CD4-positive, alpha-beta T cell treated with Interleukin-6 at 100 ng/mL for 8 hours (primary cell): ENCODE measurements around the gene RPL31.

Source experiments
- DNase-seq: peaks from one replicate; pipeline ENCODE4 v3.0.0-alpha.2; 2020; ENCODE audit warnings: mixed read lengths, low spot score

RPL31 gene

GRCh38 chr2:100995309-100996075, 6.6 kb upstream of the RPL31 start:
- no peak for DNase-seq

DNA sequence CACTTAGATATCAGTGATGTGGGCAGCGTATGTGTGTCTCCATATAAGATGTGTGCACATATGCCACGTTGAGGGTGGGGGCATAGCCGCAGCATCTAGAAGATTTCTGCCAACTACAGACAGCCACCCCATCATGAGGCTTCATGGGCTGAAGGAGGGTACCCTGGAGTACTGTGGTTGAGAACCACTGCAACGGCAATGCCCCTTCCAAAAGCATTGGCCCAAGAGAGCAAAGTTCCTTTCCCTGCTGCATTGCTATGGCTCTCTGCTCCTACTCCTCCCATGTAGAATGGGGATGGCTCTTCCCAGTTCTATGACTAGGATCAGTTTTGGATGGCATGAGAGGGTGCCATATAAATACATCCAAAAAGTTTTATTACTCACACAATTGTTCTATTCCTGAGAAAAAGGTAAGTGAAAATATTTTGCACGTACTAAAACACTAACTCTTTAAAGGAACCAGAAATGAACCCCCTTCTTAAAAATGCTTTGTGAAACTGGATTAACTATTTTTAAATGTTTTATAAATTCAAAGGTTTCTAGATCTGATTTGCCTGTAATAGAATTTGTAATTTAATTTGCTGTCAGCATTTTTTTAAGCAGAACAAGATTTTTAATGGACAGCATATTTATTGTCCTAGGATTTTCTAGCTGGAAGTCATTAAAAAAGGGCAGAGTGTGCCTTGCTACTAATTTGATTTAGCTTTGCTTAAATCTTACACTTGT, 4.4 kb upstream of the RPL31 start:
- no peak for DNase-seq

- DNase-seq: no peak
Observed at GRCh38 chr2:100998235-100998573, 3.9 kb upstream of the RPL31 start.

DNA sequence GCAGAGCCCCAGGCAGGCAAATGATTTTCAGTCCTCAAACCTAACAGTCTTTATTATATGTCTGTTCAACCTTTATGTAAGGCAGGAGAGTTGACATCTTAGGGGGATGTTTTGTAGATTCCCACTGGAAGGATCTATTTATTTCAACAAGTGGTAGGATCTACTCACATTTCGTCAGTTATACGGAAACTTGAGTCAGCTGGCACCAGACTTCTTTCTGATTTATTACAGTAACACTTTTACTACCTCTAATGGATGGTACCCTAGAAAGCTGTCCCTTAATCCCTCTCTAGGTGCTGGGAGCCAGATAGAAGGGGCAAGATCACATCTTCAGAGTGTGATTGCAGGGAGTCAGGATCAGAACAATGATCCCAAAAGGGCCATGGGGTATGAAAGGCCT, 2.1 kb upstream of the RPL31 start:
- no peak for DNase-seq

DNA sequence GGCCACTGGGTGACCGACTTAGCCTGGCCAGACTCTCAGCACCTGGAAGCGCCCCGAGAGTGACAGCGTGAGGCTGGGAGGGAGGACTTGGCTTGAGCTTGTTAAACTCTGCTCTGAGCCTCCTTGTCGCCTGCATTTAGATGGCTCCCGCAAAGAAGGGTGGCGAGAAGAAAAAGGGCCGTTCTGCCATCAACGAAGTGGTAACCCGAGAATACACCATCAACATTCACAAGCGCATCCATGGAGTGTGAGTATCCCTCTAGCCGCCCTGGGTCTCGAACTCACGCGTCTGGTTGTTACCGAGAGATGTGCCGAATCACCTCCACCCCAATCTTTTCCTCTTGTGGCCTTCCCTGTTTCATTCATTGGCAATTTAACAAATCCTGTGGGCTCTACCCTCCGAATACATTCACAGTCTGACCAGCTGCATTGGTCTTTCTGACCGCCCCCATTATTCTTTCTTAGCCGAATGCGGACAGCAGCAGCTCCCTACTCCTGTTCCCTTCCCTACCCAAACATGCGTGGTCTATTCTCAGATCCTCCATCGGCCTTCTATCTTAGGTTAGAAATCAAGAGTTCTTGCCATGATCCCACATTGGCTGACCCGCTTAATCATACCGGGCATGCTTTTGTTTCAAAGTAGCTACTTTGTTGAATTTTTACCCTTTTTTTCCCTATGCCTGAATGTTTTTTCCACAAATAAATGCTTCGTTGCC, 631 bp downstream of the RPL31 start:
- no peak for DNase-seq

GRCh38 chr2:101003278-101003775, 1.2 kb downstream of the RPL31 start:
- DNase-seq: no peak

DNA sequence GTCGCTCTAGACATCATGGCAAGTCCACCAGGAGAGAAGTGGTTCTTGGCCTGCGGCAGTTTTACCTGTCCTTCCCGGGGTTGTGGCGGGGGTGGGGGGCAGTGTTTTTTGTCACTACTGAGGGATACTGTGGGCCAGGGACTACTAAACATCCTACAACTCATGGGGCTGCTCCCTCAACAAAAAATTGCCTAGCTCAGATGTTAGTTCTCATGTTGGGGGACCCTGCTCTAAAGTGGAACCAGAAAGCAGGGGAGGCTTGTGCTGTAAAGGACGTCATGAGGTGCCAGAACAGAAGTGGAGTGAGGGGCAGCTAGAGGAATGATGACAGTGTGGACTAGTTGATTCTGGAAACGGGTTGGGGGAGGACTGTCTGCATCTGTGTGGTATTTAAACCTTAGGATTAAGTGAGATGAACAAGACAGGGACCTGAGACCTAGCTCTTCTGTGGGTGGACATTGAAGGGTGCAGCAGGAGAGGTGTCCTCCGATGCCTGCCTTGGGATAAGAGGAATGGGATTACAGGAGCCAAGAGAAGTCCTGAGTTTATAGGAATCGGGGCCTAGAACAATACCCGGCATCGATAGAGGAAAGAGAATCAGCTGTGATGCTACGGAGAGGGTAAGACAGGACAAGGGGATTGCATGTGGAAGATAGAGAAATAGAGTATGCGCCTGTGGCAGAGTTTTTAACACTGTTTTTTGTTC, 2.7 kb downstream of the RPL31 start:
- no peak for DNase-seq

- no peak for DNase-seq
Observed at GRCh38 chr2:101006065-101006715, 4.1 kb downstream of the RPL31 start.

GRCh38 chr2:101007415-101008345, 5.6 kb downstream of the RPL31 start:
- no peak for DNase-seq

GRCh38 chr2:101011152-101011551, 9.1 kb downstream of the RPL31 start:
- no peak for DNase-seq

DNA sequence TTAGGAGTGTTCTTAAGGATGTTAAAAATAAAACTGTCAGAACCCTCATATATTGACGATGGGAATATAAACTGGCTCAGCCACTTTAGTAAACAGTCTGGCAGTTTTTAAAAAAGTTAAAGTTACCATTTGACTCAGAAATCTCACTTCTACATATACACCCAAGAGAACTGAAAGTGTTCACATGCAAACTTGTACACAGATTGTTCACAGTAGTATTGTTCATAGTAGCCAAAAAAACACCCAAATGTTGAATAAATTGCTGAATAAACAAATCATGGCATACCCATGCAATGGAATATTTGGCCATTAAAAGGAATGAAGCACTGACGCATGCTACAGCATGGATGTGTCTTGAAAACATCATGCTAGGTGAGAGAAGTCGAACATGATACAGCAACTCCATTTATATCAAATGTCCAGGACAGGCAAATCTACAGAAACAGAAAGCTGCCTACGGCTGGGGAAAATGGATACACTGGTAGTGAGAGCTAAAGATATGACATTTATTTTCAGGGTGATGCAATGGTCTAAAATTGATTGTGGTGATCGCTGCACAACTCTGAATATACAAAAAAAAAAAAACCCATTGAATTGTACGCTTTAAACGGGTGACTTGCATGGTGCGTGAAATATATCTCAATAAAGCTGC, 10.1 kb downstream of the RPL31 start:
- no peak for DNase-seq

DNA sequence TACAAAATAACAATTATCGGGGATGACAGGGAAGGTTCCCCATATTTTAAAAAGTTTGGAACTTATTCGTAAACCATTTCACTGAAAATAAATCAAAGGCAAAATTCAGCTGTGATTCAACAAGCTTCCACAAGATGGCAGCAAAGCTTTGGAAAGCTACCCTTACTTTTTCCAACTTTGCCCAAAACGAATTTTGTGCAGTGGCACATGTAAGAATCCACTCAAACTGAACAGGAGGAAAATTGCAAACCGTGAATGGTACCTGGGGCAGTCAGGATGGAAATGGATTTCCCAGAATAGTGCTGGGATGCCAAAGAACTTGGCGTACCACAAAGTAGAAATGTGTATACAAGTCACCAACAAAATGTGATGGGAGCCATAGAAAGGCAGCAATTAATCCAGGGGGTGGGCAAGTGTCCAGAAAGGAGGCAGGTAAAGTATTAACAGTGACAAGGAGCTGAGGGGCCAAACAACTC, 10.7 kb downstream of the RPL31 start:
- peak; percentile 33 for DNase-seq

DNA sequence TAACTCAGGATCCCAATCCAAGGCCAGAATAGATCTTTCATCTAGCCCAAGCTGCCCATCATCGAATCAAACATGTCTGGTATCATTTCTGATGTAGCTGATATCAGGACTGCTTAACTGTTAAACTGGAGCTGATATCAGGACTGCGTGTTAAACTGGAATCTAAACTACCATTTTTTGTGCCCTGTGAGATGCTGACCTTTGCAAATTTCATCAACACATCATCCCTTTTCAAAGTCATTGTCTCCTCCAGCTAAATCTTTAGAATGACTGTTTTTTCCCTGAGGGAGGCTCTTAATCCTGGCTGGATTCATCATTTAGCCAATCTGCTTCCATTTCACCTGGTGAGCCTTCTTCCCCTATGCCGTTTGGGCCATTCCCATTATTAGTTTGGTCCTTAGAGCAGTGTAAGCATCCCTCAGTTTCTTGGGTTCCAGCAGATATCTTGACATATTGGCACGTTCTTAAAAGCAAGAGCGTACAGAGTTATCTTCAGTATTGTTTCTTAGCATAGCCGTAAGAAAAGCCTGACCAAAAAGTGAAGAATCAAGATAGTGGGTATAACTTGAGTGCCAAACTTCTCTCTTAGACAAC, 12.3 kb downstream of the RPL31 start:
- no peak for DNase-seq

GRCh38 chr2:101017371-101017770, 15.3 kb downstream of the RPL31 start:
- no peak for DNase-seq

DNA sequence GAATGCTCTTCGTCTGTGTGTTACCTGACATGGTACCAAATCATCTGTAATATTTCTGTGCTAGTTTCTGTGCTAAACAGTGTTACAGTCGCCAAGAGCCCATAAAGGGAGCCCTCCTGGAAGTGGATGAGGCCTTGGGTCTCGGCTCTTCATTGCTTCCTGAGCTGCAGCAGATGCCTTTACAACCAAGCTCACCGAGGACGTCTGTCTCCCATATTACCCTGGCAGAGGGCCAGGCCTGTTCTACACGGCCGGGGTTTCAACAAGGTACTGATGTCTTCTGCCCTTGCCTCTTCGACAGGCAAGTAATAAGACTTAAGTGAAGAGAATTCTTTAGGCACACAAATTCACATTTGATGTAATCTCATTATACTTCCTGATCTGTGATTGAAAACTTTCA, 16.8 kb downstream of the RPL31 start:
- no peak for DNase-seq

DNA sequence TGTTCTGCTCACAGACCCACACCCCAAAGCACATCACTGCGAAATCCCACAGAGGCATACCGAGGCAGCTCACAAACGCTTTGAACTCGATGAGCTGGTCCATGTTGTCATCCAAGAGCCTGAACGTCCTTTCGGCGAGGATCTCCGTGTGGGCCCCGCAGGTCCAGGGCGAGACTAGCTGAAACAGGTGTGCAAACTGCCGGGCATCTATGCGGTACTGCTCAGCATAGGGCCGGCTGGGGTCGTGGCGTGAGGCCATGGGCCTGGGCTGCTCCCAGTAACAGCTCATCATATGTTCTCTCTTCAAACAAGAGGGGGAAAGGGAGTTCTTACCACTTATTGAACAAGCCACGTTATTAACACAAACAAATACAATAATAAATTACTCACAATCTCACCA, 20.1 kb downstream of the RPL31 start:
- DNase-seq: no peak

DNA sequence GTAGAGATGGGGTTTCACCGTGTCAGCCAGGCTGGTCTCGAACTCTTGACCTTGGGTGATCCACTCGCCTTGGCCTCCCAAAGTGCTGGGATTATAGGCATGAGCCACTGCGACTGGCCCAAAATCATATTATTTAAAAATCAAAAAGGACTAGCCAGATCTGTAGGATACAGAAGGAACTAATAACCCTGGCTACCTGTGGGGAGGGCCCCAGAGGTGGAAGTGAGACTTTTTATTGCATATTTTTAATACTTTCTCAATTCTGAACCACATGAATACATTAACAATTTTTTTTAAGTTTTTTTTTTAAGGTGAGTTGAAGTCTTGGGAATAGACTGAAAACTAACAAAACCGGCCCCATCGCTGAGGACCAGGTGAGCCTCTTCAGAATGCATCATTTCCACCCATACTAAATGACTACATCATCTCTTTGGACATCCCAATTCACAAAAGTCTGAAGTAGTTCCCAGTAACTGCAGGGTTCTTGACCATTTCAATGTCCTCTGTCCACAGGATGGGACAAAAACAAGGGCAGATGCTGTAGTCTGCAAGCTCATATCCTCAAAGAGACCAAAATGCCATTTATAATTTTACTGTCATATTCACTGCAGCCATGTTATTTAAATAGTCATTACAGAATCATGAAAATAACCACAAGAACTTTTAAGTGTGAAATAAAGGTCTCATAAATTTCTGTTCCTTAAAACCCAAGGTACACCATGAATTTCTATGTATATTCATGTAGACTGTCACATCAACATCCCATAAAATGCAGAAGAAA, 21.4 kb downstream of the RPL31 start:
- DNase-seq: no peak

- no peak for DNase-seq
Observed at GRCh38 chr2:101025561-101025960, 23.5 kb downstream of the RPL31 start.

DNA sequence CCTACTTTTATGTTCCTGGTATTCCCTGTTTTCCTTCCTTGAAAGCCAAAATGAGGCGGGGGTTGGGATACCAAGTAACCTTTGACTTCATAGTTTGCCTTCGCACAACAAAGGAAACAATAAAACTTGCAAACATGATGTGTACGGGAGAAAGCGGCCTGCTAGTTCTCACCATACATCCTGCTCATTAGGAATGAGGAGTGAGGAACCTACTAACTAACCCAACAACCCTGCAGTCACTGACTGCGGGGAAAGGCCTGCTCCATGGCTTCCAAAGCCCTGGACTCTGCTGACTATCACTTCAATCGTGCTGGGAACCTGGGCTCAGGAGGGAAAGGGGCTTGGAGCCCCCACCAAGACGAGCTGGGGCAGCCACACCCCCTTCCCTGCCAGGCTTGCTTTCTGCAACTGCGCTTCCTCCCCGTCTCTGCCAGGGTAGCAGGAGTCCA, 24.2 kb downstream of the RPL31 start:
- DNase-seq: no peak
